HG03439 (cell line): ENCODE results near the gene PCNT.

Source experiments
- ATAC-seq: cut with Tn5 transposase; IDR thresholded peaks from one replicate; pipeline ENCODE4 v1.9.1; 2021; ENCODE audit warnings: mild to moderate bottlenecking, moderate library complexity; ENCODE audit not compliant: unreplicated experiment

Gene PCNT

DNA sequence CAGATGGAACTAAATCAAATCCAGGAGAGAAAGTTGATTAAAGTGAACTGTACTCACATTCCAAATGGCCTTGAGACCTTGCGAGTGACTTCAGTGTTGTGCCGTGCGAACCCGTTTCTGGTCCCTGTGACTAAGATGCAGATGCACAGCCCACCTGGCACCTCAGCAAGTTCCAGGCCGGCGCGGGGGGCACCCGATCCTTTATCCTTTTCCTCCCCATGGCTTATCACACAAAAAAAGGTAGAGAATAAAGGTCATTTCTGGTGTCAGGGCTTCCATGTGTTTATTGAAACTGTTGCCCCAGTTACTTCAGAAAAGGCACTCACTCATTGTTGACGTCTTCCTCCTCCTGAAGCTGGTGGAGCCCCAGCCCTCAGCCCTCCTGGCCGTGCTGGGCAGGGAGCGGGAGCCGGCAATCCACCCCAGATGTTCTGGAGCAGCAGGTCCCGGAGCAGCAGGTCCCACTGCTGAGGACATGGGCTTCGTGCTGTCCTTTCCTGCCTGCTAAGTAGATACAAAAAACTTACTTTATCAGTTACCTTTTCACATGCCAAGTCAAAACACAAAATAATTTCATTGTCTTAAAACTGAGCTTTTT lies 53.0 kb downstream of the PCNT start:
- ATAC-seq = no peak

DNA sequence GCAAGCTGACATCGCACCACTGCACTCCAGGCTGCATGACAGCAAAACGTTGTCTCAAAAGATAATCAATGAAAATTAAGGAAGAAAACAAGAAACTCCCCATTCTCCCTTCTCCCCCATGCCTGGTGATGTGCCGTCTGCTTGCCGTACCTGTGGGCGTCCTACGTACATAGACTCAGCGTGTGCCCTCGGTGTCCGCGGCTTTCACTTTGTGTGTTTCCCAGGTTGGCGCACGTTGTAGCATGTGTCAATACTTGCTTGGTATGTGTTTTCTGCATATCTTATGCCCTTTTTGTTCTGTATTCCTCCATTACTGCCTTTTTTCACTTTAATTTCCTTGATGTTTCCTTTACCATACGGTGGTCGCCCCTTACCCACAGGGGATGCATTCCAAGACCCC lies 53.8 kb downstream of the PCNT start:
- no peak for ATAC-seq

DNA sequence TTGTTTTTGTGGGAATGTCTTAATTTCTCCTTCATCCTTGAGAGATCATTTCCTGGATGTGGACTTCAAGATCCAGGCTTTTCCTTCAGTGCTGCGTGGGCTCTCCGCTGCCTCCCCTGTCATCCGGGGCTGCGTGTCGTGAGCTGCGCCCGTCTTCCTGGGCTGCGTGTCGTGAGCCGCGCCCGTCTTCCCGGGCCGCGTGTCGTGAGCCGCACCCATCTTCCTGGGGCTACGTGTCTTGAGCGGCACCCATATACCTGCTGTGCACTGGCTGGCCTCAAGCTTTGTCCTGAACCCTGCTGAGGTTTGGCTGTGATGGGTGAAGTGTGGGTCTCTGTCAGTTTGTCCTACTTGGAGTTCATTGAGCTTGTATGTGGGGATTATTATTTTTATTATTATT lies 55.1 kb downstream of the PCNT start:
- ATAC-seq = no peak

DNA sequence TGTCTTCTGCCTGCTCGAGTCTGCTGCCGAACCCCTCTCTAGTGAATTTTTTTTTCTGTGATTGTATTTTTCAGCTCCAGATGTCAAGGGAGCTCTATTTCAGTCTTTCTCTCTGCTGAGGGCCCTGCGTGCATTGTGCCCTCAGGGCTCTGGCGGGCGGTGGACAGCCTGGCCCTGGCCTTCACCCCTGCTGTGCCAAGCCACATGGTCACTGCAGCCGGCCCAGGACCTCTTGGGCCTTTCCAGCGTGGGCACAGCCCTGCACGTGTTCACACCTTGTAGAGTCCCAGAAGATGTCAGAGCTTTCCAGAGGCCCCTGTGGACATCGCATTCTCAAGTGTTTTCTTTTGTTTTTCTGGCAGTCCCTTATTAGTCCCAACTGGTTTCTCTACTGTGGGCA lies 55.7 kb downstream of the PCNT start:
- ATAC-seq = no peak

DNA sequence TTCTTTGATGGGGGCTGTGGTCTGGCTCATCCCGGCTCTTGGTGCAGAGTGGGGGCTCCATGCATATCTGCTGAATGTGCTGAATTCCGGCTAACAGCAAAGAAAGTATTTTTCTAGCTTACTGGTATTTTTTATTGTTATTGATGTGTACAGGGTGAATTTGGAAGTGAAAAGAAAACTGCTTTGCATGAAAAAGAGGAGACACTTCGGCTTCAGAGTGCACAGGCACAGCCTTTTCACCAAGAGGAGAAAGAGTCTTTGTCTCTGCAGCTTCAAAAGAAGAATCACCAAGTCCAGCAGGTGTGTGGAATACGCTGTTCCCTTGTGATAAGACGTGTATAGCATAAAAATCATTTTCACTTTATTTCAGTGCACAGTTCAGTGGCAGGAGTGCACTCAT lies 57.6 kb downstream of the PCNT start:
- ATAC-seq = no peak

DNA sequence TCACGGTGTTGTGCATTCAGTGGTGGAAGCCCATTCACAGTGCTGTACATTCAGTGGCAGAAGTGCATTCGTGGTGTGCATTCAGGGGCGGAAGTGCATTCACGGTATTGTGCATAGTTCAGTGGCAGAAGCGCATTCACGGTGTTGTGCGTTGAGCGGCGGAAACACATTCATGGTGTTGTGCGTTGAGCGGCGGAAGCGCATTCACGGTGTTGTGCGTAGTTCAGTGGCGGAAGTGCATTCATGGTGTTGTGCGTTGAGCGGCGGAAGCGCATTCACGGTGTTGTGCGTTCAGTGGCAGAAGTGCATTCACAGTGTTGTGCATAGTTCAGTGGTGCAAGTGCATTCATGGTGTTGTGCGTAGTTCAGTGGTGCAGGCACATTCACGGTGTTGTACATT lies 60.6 kb downstream of the PCNT start:
- no peak for ATAC-seq

DNA sequence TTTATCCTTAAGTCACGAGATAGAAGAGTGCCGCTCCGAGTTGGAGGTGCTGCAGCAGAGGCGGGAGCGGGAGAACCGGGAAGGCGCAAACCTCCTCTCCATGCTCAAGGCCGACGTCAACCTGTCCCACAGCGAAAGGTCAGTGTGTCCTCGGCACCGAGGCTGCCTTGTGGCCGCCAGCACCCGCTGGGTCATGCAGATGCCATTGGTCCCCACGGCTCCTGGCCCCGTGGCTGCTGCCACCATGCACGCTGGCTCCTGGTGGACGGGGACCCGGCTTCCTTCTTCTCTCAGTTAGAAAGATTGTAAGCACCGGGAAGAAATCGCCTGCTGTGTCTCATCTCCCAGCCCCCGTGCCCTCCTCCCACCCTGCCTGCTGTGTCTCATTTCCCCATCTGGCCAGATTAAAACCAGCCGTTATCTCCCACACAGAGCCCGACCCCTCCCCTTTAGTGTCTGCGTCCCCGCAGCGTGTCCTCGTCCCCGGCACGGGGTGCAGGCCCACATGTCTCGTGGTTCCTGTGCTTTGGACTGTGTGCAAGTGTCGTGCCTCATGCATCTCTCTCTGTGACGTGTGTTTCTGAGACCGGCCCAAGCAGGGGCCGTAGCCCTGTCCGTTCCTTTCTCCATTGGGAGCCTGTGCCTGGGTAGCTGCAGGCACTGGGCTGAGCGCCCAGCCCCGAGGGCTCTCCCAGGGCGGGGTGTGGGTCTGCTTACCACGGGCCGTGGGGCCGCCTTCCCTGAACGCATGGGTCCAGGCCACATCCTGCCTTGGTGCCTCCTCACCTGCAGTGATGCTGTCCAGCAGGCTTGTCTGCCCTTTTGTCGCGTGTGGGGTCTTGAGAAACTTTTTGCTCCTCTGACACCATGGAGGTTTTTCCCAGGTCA lies 62.1 kb downstream of the PCNT start:
- ATAC-seq = no peak

DNA sequence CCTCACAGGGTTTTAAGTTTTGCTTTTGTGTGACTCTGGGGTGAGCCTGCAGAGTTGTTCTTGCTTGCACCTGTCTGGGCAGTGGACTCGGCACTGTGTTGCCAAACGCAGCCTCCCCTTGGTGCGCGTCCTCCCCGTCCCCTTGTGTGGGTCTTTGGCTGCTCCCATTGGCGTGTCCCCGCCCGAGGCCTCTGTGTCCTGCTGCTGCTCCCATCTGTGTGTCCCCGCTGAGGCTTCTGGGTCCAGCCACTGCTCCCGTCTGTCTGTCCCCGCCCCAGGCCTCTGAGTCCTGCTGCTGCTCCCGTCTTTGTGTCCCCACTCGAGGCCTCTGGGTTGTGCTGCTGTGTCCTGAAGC lies 62.8 kb downstream of the PCNT start:
- no peak for ATAC-seq

DNA sequence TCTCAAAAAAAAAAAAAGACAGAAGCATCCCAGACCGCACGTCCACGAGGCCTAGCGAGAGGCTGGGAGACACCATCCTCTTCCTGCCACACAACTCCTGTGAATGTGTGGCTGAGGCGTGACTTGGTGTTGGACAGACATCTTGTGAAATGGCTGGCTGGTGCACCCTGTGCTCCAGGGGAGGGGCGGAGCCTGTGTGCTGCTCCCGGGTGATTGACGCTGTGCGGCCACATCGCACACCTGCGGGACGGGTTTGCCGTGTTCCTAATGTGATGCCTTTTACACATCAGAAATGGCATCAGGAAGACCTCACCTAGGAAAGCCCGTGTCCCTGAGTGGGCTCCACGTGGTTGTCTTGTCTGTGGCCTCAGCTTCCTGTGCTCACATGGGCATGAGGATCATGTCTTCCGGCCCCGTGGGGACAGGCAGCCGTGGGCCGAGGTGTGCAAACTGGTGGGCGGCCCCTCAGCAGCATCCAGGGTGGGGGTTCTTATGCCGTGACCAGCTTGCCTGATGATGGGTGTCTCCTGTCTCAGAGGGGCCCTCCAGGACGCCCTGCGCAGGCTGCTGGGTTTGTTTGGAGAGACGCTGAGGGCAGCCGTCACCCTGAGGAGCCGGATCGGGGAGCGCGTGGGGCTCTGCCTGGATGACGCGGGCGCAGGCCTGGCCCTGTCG lies 64.4 kb downstream of the PCNT start:
- no peak for ATAC-seq

DNA sequence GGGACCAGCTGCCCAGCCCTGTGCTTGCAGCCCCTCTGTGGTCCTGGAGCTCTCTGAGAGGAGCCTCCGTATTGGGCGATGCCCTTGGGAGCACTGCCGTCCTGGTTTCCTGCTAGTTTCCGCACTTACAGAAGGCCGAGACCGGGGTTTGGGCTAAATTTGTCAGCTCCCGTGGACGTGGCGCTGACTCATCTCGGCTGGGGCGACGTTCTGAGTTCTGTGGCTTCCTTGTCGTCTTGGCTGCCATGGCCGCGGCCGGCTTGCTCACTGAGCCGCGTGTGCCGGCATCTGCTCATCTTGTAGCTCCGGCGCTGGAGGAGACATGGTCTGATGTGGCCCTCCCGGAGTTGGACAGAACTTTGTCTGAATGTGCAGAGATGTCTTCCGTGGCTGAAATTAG lies 64.9 kb downstream of the PCNT start:
- no peak for ATAC-seq

DNA sequence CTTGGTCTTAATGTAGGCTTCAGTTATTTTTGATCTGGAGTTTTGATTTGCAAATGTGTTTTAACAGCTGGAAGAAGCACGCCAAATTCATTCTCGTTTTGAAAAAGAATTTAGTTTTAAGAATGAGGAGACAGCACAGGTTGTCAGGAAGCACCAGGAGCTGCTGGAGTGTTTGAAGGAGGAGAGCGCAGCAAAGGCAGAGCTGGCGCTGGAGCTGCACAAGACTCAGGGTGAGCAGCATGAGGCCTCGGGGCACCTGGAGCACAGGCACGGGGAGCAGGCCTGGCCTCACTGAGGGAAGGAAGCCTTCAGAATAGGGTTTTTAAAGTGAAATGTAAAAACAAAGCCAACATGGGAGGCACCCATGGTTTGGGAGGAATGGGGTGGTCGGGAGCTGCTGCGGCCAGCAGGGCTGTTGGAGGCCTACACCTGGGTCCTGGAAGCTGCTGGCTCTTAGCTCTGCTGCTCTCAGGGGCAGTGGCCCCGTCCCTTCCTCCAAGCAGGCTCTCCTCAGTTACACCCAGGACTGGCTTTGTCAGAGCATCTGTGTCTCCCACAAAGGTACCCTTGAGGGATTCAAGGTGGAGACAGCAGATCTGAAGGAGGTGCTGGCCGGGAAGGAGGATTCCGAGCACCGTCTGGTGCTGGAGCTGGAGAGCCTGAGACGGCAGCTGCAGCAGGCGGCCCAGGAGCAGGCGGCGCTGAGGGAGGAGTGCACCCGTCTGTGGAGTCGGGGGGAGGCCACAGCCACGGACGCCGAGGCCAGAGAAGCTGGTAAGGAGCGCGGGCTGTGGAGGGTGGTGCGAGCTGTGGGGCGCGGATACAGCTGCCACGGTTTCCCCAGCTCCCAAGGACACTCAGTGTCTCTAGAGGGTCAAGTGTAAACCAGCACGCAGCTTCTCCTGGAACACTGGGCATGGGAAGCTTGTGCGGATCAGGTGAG lies 66.9 kb downstream of the PCNT start:
- ATAC-seq = no peak

DNA sequence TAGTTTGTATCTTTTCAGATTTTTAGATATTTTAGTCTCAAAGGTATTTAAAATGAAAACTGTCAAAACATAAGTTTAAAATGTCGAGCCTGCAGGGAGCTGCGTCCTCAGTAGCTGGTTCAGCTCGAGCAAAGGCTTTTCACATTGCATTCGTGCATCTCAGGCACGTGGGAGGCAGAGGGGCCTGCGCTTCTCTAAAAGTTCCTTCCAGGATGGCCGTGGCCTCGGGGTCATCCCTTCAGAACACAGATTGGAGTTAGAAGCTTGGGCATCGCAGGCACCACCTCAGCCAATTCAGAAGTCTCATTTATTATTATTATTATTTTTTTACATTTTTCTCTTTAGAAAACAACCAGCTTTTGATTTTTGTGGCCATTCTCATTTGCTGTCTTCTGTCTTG lies 67.8 kb downstream of the PCNT start:
- ATAC-seq = no peak

DNA sequence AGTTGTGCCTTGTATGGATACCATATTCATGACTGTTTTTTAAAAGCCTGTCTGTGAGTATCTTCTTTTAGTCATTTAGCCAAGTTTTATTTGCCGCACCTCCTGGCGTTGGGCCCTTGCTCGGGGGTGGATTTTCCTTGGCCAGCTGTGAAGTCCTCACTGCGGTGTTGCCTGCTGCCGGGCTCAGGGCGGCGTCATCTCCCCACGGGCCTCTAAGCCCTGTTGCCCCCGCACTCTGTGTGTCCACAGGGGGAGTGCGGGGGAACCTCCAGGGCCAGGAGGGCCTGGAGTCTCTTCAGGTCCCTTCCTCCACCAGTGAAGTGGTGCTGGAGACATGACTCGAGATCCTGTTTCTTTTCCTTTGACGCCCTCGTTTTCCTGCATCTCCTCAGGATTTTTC lies 69.0 kb downstream of the PCNT start:
- no peak for ATAC-seq

DNA sequence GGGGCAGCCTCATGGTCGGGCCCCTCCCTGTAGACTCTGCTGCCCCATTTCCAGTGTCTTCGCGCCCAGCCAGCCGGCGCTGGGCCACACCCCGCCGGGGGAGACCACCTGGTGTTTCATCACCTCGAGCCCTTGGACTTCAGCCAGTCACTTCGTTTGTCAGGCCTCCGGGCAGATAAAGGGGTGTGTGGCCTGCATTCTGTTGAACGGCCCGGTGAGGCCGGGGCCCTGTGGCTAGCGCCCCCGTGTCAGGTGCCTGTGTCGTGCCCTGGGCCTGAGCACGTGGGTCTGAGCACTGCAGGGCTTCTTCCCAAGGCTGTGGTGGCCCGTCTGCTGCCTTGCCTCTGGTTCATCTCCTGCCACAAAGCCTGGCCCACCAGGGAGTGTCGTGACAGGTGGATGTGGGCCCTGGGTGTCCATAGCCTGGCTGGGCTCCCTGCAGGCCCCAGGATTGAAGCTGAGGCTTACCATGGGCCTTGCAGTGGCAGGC lies 69.5 kb downstream of the PCNT start:
- no peak for ATAC-seq

DNA sequence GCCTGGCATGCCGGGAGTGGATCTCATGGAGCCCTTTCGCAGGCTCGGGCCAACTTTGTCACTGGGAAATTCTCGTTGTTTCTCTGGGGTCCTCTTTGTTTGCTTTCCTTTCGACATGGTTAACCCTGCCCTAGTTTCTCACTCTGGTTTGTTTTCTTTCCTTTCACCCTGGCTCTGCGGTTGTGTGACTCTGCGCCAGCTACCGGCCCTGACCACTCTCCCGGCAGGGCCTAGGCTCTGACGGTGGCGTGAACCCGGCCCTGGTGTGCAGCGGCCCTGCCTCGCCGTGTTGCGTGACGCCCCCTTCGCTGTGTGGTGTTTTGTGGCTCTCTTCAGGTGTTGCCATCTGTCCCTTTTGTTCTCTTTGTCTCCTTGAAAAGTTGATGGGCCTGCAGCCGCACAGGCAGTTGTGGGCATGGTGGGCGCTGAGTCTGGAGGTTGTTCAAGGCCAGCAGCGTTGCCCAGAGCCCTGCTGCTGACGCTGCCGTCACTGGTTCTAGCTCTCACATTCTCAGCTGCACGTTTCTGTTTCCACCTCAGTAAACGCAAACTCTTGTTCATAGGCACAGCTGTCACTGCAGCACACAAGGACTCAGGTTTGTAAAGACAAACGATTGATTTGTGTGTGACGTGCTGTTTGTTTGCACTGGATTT lies 70.1 kb downstream of the PCNT start:
- no peak for ATAC-seq

DNA sequence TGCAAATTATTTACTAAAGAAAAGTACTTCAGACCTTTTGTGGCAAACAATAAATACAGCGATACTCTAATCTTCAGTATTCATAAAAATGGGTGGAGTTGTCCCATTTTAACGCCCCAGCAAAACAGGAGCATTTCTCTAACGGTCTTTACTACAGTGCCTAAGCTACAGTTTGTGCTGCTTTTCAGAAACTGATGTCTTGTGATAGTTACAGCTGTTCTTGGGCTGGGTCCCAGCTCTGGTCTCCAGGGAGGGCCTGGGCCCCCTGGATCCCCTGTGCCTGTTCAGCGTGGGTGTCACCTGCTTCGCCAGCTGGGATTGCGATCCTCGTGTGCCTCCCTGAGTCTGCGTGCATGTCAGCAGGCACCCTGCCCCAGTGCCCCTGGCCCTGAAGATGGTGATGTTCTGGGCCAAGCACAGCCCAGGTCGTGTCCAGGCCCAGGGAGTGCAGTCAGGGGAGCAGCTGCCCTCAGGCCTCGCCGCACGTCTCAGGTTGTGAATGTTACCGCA lies 70.7 kb downstream of the PCNT start:
- ATAC-seq = no peak

DNA sequence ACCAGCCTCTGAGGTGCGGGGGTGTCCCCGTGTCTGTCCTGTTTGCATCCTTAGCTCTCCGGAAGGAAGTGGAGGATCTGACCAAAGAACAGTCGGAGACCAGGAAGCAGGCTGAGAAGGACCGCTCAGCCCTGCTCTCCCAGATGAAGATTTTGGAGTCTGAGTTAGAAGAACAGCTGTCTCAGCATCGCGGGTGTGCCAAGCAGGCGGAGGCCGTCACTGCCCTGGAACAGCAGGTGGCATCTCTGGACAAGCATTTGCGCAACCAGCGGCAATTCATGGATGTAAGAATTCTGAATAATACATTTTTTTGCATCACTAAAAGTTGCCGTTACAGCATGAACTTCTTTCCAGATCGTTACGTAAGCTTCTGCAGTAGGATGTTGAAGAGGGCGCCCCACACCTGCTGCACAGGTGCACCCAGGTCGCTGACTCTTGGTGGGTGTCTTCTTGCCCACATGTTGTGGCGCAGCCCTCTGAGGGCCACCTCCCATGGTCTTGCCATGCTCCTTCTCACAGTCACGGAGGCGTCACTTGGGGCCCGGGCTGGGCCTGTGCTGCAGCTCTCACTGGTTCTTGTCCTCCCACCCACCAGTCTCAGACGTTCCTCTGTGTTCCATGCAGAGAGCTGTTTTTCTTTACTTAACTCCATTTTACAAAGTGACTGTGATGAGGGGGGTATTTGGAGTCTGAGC lies 73.4 kb downstream of the PCNT start:
- no peak for ATAC-seq

DNA sequence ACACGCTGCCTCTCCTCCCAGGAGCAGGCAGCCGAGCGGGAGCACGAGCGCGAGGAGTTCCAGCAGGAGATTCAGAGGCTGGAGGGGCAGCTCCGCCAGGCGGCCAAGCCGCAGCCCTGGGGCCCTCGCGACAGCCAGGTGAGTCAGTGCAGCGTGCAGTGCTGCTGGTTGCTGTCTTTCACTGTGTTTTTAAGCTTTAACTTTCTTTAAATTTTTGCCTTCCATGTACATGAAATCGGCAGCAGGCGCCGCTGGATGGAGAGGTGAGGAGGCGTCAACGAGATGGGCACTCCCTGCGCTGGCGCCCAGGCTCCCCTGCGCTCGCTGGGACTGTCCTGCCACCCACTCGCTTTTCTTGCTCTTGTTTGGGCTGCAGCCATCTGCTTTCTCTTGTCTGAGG lies 74.0 kb downstream of the PCNT start:
- no peak for ATAC-seq

DNA sequence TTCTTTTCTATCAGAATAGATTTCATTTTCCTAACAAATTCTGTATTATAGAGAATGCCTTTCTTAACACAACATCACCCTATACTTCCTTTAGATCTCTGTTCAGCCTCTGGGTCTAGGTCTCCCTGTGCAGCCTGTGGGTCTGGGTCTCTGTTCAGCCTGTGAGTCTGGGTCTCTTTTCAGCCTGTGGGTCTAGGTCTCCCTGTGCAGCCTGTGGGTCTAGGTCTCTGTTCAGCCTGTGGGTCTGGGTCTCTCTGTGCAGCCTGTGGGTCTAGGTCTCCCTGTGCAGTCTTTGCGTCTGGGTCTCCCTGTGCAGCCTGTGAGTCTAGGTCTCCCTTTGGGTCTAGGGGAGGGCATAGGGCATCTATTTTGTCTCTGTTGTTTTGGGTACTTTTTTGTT lies 75.2 kb downstream of the PCNT start:
- no peak for ATAC-seq

DNA sequence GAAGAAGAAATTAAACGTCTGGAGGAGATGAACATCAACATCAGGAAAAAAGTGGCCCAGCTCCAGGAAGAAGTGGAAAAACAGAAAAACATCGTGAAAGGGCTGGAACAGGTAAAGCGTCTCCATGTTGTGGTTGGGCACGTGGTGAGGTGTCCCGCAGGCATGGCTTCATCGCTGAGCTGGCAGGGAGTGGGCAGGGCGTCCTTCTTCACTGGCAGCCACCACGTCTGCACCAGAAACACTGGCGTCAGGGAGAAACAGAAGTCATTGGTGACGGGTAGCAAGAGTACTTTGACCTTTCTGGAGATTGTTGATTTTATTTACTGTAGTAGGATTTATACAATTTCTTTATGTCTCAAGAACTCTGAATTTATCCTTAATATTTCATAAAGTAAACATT lies 75.7 kb downstream of the PCNT start:
- ATAC-seq = no peak
